GM23248 (cell line): ENCODE results near the gene TTBK1. TPM values are rescaled to one million over a fixed set of nuclear protein-coding genes. Genes with fewer than 3 reads are reported as not detected.

ENCODE experiments used
- DNase-seq: peaks from one replicate; pipeline ENCODE4 v3.0.0-alpha.2; 2015
- H2AFZ ChIP-seq: fragments of 200-600 bp; sonication (generic); 2 replicates; pipeline ENCODE4 v1.6.1; 2016; ENCODE audit warnings: antibody characterized with exemption
- H3F3A ChIP-seq: fragments of 200-600 bp; sonication (generic); 2 replicates; pipeline ENCODE4 v1.6.1; 2016; ENCODE audit warnings: mild to moderate bottlenecking, antibody characterized with exemption, mixed run types; ENCODE audit not compliant: insufficient read depth
- H3K27ac ChIP-seq: fragments of 200-600 bp; sonication (generic); 2 replicates; pipeline ENCODE4 v1.5.1; 2016; ENCODE audit warnings: mild to moderate bottlenecking
- H3K27me3 ChIP-seq: fragments of 200-600 bp; sonication (generic); replicated peaks from 2 replicates; pipeline ENCODE4 v1.6.1; 2016; ENCODE audit warnings: mild to moderate bottlenecking; ENCODE audit not compliant: insufficient read depth
- H3K36me3 ChIP-seq: fragments of 200-600 bp; sonication (generic); 2 replicates; pipeline ENCODE4 v1.6.1; 2016; ENCODE audit warnings: low read depth, mild to moderate bottlenecking
- H3K4me1 ChIP-seq: fragments of 200-600 bp; sonication (generic); 2 replicates; pipeline ENCODE4 v1.6.1; 2016; ENCODE audit warnings: mild to moderate bottlenecking; ENCODE audit not compliant: insufficient read depth
- H3K4me2 ChIP-seq: fragments of 200-600 bp; sonication (generic); one replicate; pipeline ENCODE4 v1.6.1; 2016; ENCODE audit warnings: mild to moderate bottlenecking; ENCODE audit not compliant: unreplicated experiment
- H3K4me3 ChIP-seq: fragments of 200-600 bp; sonication (generic); 2 replicates; pipeline ENCODE4 v1.5.1; 2016; ENCODE audit warnings: mild to moderate bottlenecking
- H3K79me2 ChIP-seq: fragments of 200-600 bp; sonication (generic); 2 replicates; pipeline ENCODE4 v1.6.1; 2016; ENCODE audit warnings: mild to moderate bottlenecking; ENCODE audit not compliant: insufficient read depth
- H3K9ac ChIP-seq: fragments of 200-600 bp; sonication (generic); 2 replicates; pipeline ENCODE4 v1.6.1; 2016; ENCODE audit warnings: mild to moderate bottlenecking
- H3K9me2 ChIP-seq: fragments of 200-600 bp; sonication (generic); 2 replicates; pipeline ENCODE4 v1.6.1; 2016; ENCODE audit warnings: mixed run types, mild to moderate bottlenecking, moderate library complexity; ENCODE audit not compliant: insufficient read depth
- H3K9me3 ChIP-seq: fragments of 200-600 bp; sonication (generic); one replicate; pipeline ENCODE4 v1.6.1; 2017; ENCODE audit warnings: low read depth
- H4K20me1 ChIP-seq: fragments of 200-600 bp; sonication (generic); 2 replicates; pipeline ENCODE4 v1.6.0; 2016; ENCODE audit not compliant: insufficient read depth
- EZH2 ChIP-seq: fragments of 200-600 bp; sonication (generic); IDR thresholded peaks from 2 replicates; pipeline ENCODE4 v1.6.1; 2018; ENCODE audit warnings: antibody characterized with exemption, mild to moderate bottlenecking; ENCODE audit not compliant: insufficient read depth, poor library complexity, severe bottlenecking
- EZH2phosphoT487 ChIP-seq: fragments of 200-600 bp; sonication (generic); IDR thresholded peaks from 2 replicates; pipeline ENCODE4 v1.6.1; 2018; ENCODE audit warnings: antibody characterized with exemption, moderate library complexity, mild to moderate bottlenecking, low read depth; ENCODE audit not compliant: insufficient read depth
- WGBS, 2 experiments: methylation state at CpG; one replicate each; pipeline ENCODE4 v1.1.6; 2015 to 2017; ENCODE audit warnings: low lambda C conversion rate in 2 of 2, low coverage in 1 of 2; ENCODE audit errors: missing lambda C conversion rate in 2 of 2; 5-methylcytosine and 5-hydroxymethylcytosine counted together
- in situ Hi-C: fragments of 300-500 bp; cut with MboI; formaldehyde crosslinking; loops from 2 replicates; pipeline ENCODE4 v1.15.0; 2020
- polyA plus RNA-seq: library from polyadenylated mRNA; unstranded; fragments of >200 nt; fragmentation: Nextera tagmentation; extraction: Ambion mirVana; gene quantifications from 2 replicates; pipeline ENCODE4 v1.2.1, GENCODE V29; 2016
- total RNA-seq: library from RNA; depleted of rRNA; stranded (reverse); fragments of >200 nt; shearing (Covaris generic); gene quantifications from 2 replicates; pipeline ENCODE4 v1.2.3, GENCODE V29; 2014

TTBK1 gene
- total and polyA plus RNA-seq, 2 experiments from 2014 or later, result not detected

DNA sequence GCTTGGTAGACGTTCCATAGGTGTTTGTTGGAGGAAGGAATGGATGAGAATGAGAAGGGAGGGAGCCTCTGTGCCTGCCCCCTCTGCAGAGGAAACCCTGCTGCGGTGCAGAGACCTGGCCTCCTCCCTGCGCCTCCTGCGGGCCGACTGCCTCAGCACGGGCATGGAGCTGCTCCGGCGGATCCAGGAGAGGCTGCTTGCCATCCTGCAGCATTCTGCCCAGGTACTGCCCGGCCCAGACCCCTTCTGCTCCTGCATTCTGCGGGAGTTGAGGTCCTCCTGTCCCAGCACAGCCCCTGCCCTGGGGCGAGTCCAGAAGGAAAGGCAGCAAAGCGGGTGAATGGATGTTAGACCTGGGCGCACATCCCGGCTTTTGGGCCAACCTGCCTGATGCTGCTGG is 20.1 kb upstream of the TTBK1 start:
- Histone ChIP-seq H3K36me3 (no peaks in the 10 kb centered on the region), H3K9me3 (no peaks in the 10 kb centered on the region), H3K27me3 (no peaks in the 10 kb centered on the region), H4K20me1 (no peaks in the 10 kb centered on the region), H3F3A (no peaks in the 10 kb centered on the region), H3K4me3 (no peak overlapping the region), H3K79me2 (peaks cover under 1% of the 10 kb centered on the region; the same call in 1 of the 2 replicates), H2AFZ (no peak overlapping the region), H3K27ac (no peak overlapping the region), H3K9ac (no peak overlapping the region), H3K4me1 (no peaks in the 10 kb centered on the region), H3K4me2 (no peak overlapping the region), H3K9me2 (no peaks in the 10 kb centered on the region)
- TF ChIP-seq EZH2 (no peak), EZH2phosphoT487 (no peak)
- 83 to 84% methylated on average over 10 to 14 of the region's 14 CpGs for WGBS, 2 experiments
- no peak for DNase-seq
- in situ Hi-C loops, result no loop called here

DNA sequence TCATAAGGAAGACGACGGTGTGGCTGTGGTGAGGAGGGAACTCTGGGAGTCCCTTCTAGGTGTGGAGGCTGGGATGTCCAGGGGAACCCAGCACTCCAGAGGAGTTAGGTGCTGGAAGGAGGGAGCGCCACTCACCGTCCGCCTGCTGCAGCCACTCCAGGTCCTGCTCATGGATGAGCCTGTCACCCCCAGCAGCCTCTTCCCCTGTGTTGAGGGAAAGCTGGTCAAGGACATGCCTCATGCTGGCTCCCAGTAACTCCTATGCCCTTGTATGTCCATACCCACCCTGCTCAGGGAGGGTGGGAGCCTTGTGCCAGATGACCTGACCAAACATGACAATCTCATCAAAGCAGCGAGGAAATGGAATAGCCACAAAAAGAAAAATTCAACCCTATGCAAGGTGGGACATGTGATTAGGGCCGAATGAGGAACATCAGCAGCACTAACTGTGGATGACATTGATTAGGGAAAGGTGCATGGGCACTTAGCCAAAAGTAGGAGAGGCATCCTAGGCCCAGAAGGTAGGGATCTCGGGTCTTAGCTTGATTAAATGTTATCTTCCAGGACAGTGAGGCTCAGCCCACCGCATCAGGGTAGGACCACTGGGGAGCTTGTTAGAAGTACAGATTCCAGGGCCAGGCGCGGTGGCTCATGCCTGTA is 17.0 kb upstream of the TTBK1 start:
- H3K27me3 ChIP-seq, result 0 out of 2 replicates have a peak, but pooled peaks cover under 1% of the 10 kb centered on the region
- H4K20me1 ChIP-seq, result no peaks in the 10 kb centered on the region
- H2AFZ ChIP-seq, result no peak overlapping the region
- in situ Hi-C loops, result no loop called here
- H3K9me3 ChIP-seq, result no peaks in the 10 kb centered on the region
- WGBS, 2 experiments, result 93 to 97% methylated on average over 11 of the region's 11 CpGs
- no peaks in the 10 kb centered on the region for H3K9me2 ChIP-seq
- no peak overlapping the region for H3K27ac ChIP-seq
- DNase-seq, result no peak
- no peak overlapping the region for H3K4me3 ChIP-seq
- no peak overlapping the region for H3K9ac ChIP-seq
- H3F3A ChIP-seq, result no peaks in the 10 kb centered on the region
- TF ChIP-seq EZH2phosphoT487, result no peak
- TF ChIP-seq EZH2, result no peak
- peaks cover 6% of the 10 kb centered on the region; the same call in 1 of the 2 replicates for H3K79me2 ChIP-seq
- H3K4me2 ChIP-seq, result no peak overlapping the region
- H3K36me3 ChIP-seq, result no peaks in the 10 kb centered on the region
- H3K4me1 ChIP-seq, result peaks cover 4% of the 10 kb centered on the region; the same call in 1 of the 2 replicates

DNA sequence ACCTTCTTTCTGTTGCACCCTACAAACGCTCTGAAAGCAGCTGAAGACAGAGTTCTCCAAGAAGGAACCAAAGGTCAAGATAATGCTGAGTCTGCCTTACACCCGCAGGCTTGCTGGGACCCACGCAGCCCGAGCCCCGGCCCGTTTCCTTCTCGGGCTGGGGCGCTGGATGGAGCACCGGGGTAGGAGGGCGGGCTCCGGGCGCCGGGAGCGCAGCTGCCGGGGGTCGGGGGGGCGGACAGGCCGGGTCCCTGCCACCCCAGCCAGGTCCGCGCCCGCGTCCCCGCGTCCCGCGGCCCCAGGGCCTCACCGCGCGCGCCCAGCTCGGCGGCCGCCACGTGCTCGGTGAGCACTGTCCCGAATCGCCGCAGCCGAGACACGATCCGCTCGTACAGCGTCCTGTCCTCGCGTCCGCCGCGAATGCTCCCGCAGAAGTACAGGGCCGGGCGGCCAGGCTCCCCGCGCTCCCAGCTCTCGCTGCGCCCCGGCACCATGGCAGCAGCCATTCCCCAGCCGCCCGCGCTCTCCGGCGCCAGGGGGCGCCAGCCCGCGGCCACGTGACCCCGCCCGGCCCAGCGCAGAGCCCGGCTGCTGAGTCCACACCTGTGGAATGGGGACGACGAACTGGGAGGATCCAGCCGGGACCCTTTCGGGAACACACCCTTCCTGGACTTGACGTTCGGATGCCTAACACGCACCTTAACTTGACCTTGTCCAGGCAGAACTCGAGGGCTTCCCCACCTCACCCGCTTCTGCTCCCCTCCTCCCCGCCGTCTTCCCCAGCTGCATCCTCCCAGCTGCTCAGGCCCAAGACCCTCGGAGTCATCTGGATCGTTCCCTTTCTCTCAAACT is 14.1 kb upstream of the TTBK1 start, which contains the start of gene DNPH1:
DNPH1 (minus strand) TSS at position 531 of the 852 bp plus-strand sequence; CDS start at position 506, 25 bp downstream.
- WGBS, 2 experiments, result 1 to 3% methylated on average over 52 to 61 of the region's 82 CpGs
- DNase-seq, result peak; percentile 85
- H4K20me1 ChIP-seq, result no peaks in the 10 kb centered on the region
- peaks cover 4% of the 10 kb centered on the region; the same call in 1 of the 2 replicates for H3K4me1 ChIP-seq
- in situ Hi-C loops, result no loop called here
- H3K27me3 ChIP-seq, result peaks cover 7% of the 10 kb centered on the region; the same call in 1 of the 2 replicates
- TF ChIP-seq EZH2 (no peak), EZH2phosphoT487 (no peak)
- peak within 1 kb of the TSS; percentile 83 for H2AFZ ChIP-seq
- H3K9me2 ChIP-seq, result no peaks in the 10 kb centered on the region
- H3K4me3 ChIP-seq, result peak within 1 kb of the TSS; percentile 74
- no peaks in the 10 kb centered on the region for H3K9me3 ChIP-seq
- no peaks in the 10 kb centered on the region for H3K36me3 ChIP-seq
- H3F3A ChIP-seq, result no peaks in the 10 kb centered on the region
- H3K27ac ChIP-seq, result no peak within 1 kb of the TSS
- H3K9ac ChIP-seq, result peak within 1 kb of the TSS; percentile 73
- peaks cover 6% of the 10 kb centered on the region; the same call in 1 of the 2 replicates for H3K79me2 ChIP-seq
- H3K4me2 ChIP-seq, result peak within 1 kb of the TSS; percentile 76

DNA sequence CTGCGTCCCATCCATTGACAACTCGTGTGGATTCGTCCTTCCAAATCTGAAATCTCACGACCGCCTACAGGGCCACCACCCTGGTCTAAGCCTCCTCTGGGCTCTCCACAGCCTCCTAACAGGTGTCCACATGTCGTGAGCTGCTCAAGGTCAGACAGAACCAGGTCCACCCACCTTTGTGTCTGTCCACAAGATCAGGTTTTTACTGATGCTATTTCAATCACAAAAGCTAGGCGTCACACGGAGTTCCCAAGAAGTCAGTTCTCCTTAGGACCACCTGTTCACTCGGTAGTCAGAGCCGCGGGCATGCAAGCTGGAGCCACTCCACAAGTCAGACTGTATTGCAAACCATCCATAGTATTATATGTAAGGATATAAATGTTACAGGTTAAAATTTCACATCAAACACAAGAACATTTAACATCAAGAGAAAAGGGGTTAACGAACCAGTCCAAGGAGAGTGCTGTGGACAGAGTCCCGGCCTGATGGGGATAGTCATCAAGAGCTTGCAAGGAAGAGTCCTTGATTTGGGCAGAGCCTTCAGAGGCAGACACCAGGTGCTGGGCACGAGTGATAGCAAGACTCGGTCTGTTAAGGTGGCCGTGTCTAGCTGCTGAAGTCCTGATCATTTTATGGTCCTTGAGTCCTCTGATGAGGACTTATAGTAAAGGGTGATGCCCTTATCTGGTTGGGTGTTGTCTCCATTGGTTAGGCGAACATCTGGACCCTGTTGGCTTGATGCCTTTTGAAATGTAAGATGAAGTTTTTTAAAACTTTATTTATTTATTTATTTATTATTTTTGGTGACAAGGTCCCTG is 13.3 kb upstream of the TTBK1 start:
- Histone ChIP-seq H3K4me1 (peaks cover 4% of the 10 kb centered on the region; the same call in 1 of the 2 replicates), H3K79me2 (peaks cover 6% of the 10 kb centered on the region; the same call in 1 of the 2 replicates), H3K4me3 (peak overlapping the region; percentile 74), H4K20me1 (no peaks in the 10 kb centered on the region), H3K9me2 (no peaks in the 10 kb centered on the region), H3K36me3 (no peaks in the 10 kb centered on the region), H3K4me2 (peak overlapping the region; percentile 76), H2AFZ (peak overlapping the region; percentile 83), H3K9me3 (no peaks in the 10 kb centered on the region), H3K27ac (no peak overlapping the region), H3F3A (no peaks in the 10 kb centered on the region), H3K27me3 (peaks cover 9% of the 10 kb centered on the region; the same call in 1 of the 2 replicates), H3K9ac (no peak overlapping the region)
- DNase-seq, result no peak
- WGBS, 2 experiments, result 51 to 57% methylated on average over 17 of the region's 17 CpGs
- in situ Hi-C loops, result no loop called here
- no peak for TF ChIP-seq EZH2phosphoT487
